ES-I3 (cell line): ENCODE results near the gene EXOC3L4.

ENCODE experiments used
- H3K36me3 ChIP-seq: 2 replicates; pipeline ENCODE4 v1.6.1; 2013; ENCODE audit warnings: mild to moderate bottlenecking, low read length, control low read depth, moderate library complexity; ENCODE audit not compliant: insufficient read depth
- H3K4me1 ChIP-seq: 2 replicates; pipeline ENCODE4 v1.6.1; 2013; ENCODE audit warnings: mild to moderate bottlenecking, control low read depth, low read length; ENCODE audit not compliant: insufficient read depth
- H3K9ac ChIP-seq: 2 replicates; pipeline ENCODE4 v1.6.1; 2013; ENCODE audit warnings: low read depth, mild to moderate bottlenecking, low read length, moderate library complexity
- H3K9me3 ChIP-seq: 2 replicates; pipeline ENCODE4 v1.6.1; 2013; ENCODE audit warnings: mild to moderate bottlenecking, low read length, moderate library complexity; ENCODE audit not compliant: control insufficient read depth, insufficient read depth

Gene EXOC3L4

GRCh38 chr14:103131580-103131979 is 37.1 kb downstream of the EXOC3L4 start:
- Histone ChIP-seq H3K4me1 (no peaks in the 10 kb centered on the region; the same call in 1 of the 2 replicates), H3K9ac (no peak overlapping the region), H3K9me3 (no peaks in the 10 kb centered on the region), H3K36me3 (peaks cover 4% of the 10 kb centered on the region; the same call in 1 of the 2 replicates)

DNA sequence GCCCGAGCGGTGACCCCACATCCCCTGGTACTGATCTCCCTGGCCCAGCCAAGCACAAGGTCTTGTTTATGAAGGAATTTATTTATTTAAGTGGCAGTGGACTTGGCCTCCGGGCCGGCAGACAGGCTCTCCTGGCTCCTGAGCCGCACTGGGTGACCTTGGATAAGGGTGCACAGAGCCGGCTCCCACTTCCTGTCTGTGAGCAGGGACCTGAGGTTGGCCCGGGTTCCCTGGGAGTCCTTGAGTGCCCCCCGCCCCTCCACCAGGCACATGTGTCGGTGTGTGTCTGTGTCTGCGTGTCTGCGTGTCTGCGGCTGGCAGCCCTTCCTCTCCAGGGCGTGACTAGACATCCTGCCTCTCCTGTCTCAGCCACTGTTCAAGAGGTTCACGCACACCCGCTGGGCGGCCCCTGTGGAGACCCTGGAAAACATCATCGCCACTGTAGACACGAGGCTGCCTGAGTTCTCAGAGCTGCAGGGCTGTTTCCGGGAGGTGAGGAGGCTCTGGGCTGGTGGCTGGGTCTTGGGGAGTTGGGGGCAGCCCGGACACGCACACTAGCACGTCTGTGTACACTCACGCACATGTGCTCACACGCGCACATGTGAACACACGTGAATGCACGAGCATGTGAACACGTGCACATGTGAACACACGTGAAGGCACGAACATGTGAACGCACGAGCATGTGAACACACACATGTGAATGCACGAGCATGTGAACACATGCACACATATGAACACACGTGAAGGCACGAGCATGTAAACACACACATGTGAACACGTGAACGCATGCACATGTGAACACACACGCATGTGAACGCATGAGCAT is 38.1 kb downstream of the EXOC3L4 start:
- Histone ChIP-seq H3K9me3 (no peaks in the 10 kb centered on the region), H3K36me3 (peaks cover 4% of the 10 kb centered on the region; the same call in 1 of the 2 replicates), H3K9ac (no peak overlapping the region), H3K4me1 (no peaks in the 10 kb centered on the region; the same call in 1 of the 2 replicates)

DNA sequence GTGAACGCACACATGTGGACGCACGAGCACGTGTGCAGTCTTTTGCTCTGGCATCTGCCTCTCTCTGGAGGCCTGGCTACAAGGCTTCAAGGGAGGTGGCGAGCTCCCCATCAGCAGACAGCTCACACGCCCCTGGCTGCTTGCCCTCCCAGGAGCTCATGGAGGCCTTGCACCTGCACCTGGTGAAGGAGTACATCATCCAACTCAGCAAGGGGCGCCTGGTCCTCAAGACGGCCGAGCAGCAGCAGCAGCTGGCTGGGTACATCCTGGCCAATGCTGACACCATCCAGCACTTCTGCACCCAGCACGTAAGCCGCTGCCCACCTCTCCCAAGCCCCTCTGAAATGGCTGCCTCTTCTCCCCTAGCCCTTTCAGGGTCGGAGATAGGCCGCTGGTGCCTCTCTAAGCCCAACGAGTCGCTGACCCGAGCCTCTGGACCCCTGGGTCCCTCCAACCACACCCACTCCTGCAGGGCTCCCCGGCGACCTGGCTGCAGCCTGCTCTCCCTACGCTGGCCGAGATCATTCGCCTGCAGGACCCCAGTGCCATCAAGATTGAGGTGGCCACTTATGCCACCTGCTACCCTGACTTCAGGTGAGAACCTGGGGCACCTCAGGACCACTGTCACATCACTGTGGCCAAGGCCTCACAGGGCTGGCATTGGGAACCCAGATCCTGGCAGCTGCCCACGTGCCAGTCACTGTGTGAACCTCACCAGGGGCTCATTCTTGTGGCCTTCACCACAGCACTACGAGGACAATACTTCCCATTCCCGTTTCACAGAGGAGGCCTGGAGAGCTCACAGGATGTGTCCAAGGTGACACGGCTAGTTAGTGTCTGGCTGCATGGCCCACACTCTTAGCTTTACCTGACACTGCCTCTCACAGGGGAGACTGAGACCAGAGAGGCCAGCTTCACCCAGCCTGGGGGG is 39.0 kb downstream of the EXOC3L4 start:
- H3K36me3 ChIP-seq: peaks cover 4% of the 10 kb centered on the region; the same call in 1 of the 2 replicates
- no peaks in the 10 kb centered on the region; the same call in 1 of the 2 replicates for H3K4me1 ChIP-seq
- H3K9me3 ChIP-seq: no peaks in the 10 kb centered on the region
- H3K9ac ChIP-seq: no peak overlapping the region

- Histone ChIP-seq H3K9ac (no peak overlapping the region), H3K9me3 (no peaks in the 10 kb centered on the region), H3K4me1 (peaks cover 1% of the 10 kb centered on the region; the same call in 1 of the 2 replicates), H3K36me3 (peaks cover 4% of the 10 kb centered on the region; the same call in 1 of the 2 replicates)
Observed at GRCh38 chr14:103134405-103134804, 39.9 kb downstream of the EXOC3L4 start.

- Histone ChIP-seq H3K9ac (no peak overlapping the region), H3K9me3 (no peaks in the 10 kb centered on the region), H3K36me3 (peaks cover 4% of the 10 kb centered on the region; the same call in 1 of the 2 replicates), H3K4me1 (peaks cover 4% of the 10 kb centered on the region; the same call in 1 of the 2 replicates)
Observed at GRCh38 chr14:103134919-103135318, 40.4 kb downstream of the EXOC3L4 start.

DNA sequence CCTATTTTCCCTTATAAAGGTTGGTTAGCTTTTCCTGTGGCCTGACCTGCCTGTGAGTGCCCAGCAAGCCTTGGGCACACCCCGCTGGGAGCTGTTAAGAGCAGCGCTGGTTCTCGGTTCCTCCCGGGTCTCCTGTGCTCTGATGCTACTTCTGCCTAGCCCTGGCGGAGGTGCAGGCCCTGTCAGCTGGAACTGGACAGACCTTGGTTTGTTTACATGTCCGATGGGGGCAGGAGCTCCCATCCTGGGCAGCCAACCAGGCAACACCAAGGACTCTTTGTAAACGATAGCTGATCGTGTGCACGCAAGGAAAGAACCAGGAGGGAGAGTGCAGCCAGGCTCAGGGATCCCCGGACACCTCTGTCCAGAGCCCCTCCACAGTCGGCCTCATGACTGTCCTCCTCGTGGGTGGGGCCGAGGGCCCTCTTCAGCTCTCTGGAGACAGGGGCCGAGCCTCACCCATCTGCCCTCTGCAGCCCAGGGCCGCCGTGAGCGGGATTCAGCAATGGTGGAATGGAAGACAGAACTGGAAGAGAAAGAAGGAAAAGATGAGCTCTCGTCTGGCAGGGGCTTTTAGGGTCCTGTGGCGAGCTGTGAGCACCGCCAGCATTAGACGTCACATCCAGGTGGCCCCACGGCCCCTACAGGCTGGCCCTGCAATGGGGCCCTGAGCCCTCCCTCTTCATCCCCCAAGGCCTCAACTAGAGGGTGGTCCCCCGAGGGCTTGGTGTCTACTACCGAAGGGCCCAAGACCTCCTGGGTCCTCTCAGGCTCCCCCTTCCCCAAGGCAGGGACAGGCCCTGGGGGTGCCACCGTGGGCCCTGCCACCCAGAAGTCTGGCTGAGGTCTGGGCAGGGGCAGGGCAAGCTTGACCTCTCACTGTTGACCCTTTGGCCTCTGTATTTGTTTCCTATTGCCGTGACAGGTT is 41.1 kb downstream of the EXOC3L4 start:
- peaks cover 4% of the 10 kb centered on the region; the same call in 1 of the 2 replicates for H3K4me1 ChIP-seq
- H3K9me3 ChIP-seq: no peaks in the 10 kb centered on the region
- no peak overlapping the region for H3K9ac ChIP-seq
- H3K36me3 ChIP-seq: peaks cover 4% of the 10 kb centered on the region; the same call in 1 of the 2 replicates

- Histone ChIP-seq H3K4me1 (peaks cover 4% of the 10 kb centered on the region; the same call in 1 of the 2 replicates), H3K9me3 (no peaks in the 10 kb centered on the region), H3K36me3 (0 out of 2 replicates have a peak, but pooled peaks cover 4% of the 10 kb centered on the region), H3K9ac (no peak overlapping the region)
Observed at GRCh38 chr14:103136388-103137271, 42.1 kb downstream of the EXOC3L4 start.

DNA sequence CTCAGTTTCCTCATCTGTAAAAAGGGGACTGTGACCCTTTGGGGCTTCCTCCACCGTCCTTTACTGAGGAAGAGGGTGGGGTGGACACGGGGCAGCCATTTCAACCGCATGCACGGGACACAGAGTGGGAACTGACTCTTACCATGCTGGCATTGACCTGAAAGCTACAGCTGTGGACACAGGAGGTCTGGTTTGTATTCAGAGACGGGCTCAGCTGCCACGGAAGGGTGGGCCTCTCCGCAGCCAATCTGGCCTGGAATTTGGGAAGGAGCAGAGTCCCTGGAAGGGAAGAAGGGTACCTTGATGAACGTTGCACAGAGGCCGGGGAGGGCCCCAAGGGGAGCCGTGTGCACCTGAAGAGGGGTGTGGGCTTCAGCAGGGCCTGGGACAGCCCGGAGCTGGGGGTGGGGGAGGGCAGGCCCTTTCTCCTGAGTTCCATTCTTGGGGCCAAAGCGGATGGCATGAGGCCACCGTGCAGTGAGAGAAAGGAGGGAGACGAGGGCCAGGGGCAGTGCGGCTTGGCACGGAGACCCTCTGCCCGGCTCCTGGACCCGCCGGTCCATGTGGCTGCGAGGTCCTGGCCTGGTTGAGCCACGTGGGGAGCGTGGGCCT is 43.3 kb downstream of the EXOC3L4 start:
- H3K36me3 ChIP-seq: 0 out of 2 replicates have a peak, but pooled peaks cover 3% of the 10 kb centered on the region
- H3K9ac ChIP-seq: no peak overlapping the region
- H3K4me1 ChIP-seq: peaks cover 4% of the 10 kb centered on the region; the same call in 1 of the 2 replicates
- no peaks in the 10 kb centered on the region for H3K9me3 ChIP-seq

GRCh38 chr14:103138301-103139131 is 44.0 kb downstream of the EXOC3L4 start:
- Histone ChIP-seq H3K4me1 (peaks cover 4% of the 10 kb centered on the region; the same call in 1 of the 2 replicates), H3K36me3 (no peaks in the 10 kb centered on the region), H3K9me3 (no peaks in the 10 kb centered on the region), H3K9ac (peak overlapping the region; percentile 54)

- Histone ChIP-seq H3K9me3 (no peaks in the 10 kb centered on the region), H3K9ac (peak overlapping the region; percentile 54), H3K36me3 (no peaks in the 10 kb centered on the region), H3K4me1 (peaks cover 4% of the 10 kb centered on the region; the same call in 1 of the 2 replicates)
Observed at GRCh38 chr14:103139132-103140025, 44.9 kb downstream of the EXOC3L4 start.
